HFFc6 (cell line): ENCODE measurements around the gene GLMN. TPM values are rescaled to one million over a fixed set of nuclear protein-coding genes. Genes with fewer than 3 reads are reported as not detected.

Experiments used
- DNase-seq: peaks from one replicate; pipeline ENCODE4 v3.0.0-alpha.2; 2018
- H3K27ac Mint-ChIP-seq: 2 replicates; pipeline ENCODE4 v1.8.0; 2020; ENCODE audit warnings: mild to moderate bottlenecking, mixed read lengths
- H3K27me3 Mint-ChIP-seq: 2 replicates; pipeline ENCODE4 v1.8.0; 2021; ENCODE audit warnings: mild to moderate bottlenecking, moderate library complexity, mixed read lengths; ENCODE audit not compliant: insufficient read depth
- H3K36me3 Mint-ChIP-seq: 2 replicates; pipeline ENCODE4 v1.8.0; 2021; ENCODE audit warnings: low read depth, mixed read lengths
- H3K4me1 Mint-ChIP-seq: 2 replicates; pipeline ENCODE4 v1.8.0; 2020; ENCODE audit warnings: low read depth, mixed read lengths
- H3K4me3 Mint-ChIP-seq: 2 replicates; pipeline ENCODE4 v1.8.0; 2020; ENCODE audit warnings: mild to moderate bottlenecking, moderate library complexity, mixed read lengths
- H3K9me3 Mint-ChIP-seq: 2 replicates; pipeline ENCODE4 v1.8.0; 2020; ENCODE audit warnings: mild to moderate bottlenecking, mixed read lengths
- CTCF ChIP-seq: fragments of 200-600 bp; sonication (generic); IDR thresholded peaks from 2 replicates; pipeline ENCODE4 v1.5.0; 2021; ENCODE audit warnings: antibody characterized with exemption, mild to moderate bottlenecking
- total RNA-seq, 6 experiments: library from RNA; stranded (reverse); fragmentation: NEBNext Ultra II Directional; extraction: Animal tissue kit (Norgen Biotek cat#: 25700); gene quantifications; 2 replicates in 1 of 6; 3 replicates in 5 of 6; pipeline ENCODE4 v1.2.3, GENCODE V29; 2021

GLMN gene
- total RNA-seq, 6 experiments from 2014 or later: 6.6 to 8.4 (median 7.3) TPM

GRCh38 chr1:92324784-92325183 is 26.0 kb upstream of the GLMN start:
- Mint-ChIP-seq H3K4me1 (peaks cover 15% of the 10 kb centered on the region), H3K27me3 (no peaks in the 10 kb centered on the region), H3K4me3 (no peak overlapping the region), H3K36me3 (peaks cover 61% of the 10 kb centered on the region), H3K27ac (no peak overlapping the region), H3K9me3 (peaks cover 31% of the 10 kb centered on the region)
- DNase-seq: no peak
- no peak for TF ChIP-seq CTCF

- H3K9me3 Mint-ChIP-seq: peaks cover 26% of the 10 kb centered on the region
- H3K36me3 Mint-ChIP-seq: peaks cover 55% of the 10 kb centered on the region
- peaks cover 5% of the 10 kb centered on the region for H3K4me1 Mint-ChIP-seq
Measured at GRCh38 chr1:92323473-92324453, 25.0 kb upstream of the GLMN start.

GRCh38 chr1:92317836-92318493 is 19.2 kb upstream of the GLMN start:
- Mint-ChIP-seq H3K27me3 (no peaks in the 10 kb centered on the region), H3K4me3 (no peak overlapping the region), H3K36me3 (no peaks in the 10 kb centered on the region), H3K27ac (no peak overlapping the region), H3K9me3 (no peaks in the 10 kb centered on the region), H3K4me1 (no peaks in the 10 kb centered on the region)
- no peak for TF ChIP-seq CTCF
- no peak for DNase-seq

More at GRCh38 chr1:92323473-92324453, 25.0 kb upstream of the GLMN start:
- no peak overlapping the region for H3K27ac Mint-ChIP-seq
- no peaks in the 10 kb centered on the region for H3K27me3 Mint-ChIP-seq
- no peak for TF ChIP-seq CTCF
- H3K4me3 Mint-ChIP-seq: no peak overlapping the region
- no peak for DNase-seq

- DNase-seq: no peak
- Mint-ChIP-seq H3K4me3 (no peak overlapping the region), H3K9me3 (no peaks in the 10 kb centered on the region), H3K4me1 (no peaks in the 10 kb centered on the region), H3K27ac (no peak overlapping the region), H3K36me3 (peaks cover 6% of the 10 kb centered on the region; the same call in 1 of the 2 replicates), H3K27me3 (no peaks in the 10 kb centered on the region)
- TF ChIP-seq CTCF: no peak
Measured at GRCh38 chr1:92315766-92316599, 17.2 kb upstream of the GLMN start.

- TF ChIP-seq CTCF: no peak
- H3K36me3 Mint-ChIP-seq: peaks cover 8% of the 10 kb centered on the region; the same call in 1 of the 2 replicates
- no peaks in the 10 kb centered on the region for H3K27me3 Mint-ChIP-seq
- no peak for DNase-seq
- no peaks in the 10 kb centered on the region for H3K9me3 Mint-ChIP-seq
- no peak overlapping the region for H3K4me3 Mint-ChIP-seq
- H3K27ac Mint-ChIP-seq: no peak overlapping the region
- H3K4me1 Mint-ChIP-seq: no peaks in the 10 kb centered on the region
Measured at GRCh38 chr1:92314024-92314423, 15.2 kb upstream of the GLMN start.
